ENCODE data around the gene TBX1.

DNA sequence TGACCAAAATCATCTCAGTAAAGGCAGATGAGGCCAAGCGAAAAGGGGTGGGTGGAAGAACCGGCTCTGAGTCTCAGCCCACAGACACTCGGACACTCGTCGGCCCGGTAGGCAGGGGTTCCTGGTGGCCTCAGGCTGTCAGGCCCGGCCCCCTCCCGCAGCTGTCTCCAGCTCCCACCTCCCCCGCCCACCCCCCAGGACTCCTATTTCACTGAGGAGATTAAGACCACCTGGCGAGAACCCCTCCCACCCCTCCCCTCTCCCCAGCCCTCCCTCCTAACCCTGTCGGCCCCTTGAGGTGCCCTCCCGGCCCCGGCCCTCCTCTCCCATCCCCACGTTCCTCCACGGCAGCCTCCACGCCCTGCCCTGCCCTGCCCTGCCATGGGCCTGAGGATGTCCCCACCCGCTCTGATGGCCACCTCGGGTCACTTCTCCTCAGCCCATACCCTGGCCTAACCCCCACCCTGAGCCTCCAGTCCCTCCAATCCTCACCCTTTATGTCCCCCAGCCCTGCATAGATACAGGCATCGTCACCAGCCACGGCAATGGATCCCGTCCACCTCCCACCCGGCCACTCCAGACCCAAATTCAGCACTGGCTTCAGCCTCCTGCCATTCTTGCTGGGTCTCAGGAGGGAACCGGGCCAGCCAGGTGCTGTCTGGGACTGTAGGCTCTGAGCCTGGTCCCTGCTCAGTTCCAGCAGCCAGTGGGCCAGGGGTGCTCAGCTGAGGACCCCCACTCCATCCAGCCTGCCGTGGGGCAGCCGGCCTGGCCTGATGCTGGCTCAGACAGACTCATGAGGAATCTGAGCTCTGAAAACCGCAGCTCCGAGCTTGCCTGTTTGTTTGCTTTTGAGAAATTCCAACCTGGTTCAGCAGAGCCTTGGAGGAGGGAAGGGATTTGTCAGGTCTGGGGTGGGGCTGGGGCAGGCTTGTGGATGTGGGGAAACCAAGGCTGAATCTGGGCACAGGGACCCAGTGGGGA, 9.8 kb upstream of the TBX1 start:
- TF ChIP-seq, protein P1, sequence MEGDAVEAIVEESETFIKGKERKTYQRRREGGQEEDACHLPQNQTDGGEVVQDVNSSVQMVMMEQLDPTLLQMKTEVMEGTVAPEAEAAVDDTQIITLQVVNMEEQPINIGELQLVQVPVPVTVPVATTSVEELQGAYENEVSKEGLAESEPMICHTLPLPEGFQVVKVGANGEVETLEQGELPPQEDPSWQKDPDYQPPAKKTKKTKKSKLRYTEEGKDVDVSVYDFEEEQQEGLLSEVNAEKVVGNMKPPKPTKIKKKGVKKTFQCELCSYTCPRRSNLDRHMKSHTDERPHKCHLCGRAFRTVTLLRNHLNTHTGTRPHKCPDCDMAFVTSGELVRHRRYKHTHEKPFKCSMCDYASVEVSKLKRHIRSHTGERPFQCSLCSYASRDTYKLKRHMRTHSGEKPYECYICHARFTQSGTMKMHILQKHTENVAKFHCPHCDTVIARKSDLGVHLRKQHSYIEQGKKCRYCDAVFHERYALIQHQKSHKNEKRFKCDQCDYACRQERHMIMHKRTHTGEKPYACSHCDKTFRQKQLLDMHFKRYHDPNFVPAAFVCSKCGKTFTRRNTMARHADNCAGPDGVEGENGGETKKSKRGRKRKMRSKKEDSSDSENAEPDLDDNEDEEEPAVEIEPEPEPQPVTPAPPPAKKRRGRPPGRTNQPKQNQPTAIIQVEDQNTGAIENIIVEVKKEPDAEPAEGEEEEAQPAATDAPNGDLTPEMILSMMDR (IDR thresholded peaks at IDR 0.05), result no peak
- TF ChIP-seq EZH2 (IDR thresholded peaks at IDR 0.05) (no peak), EZH2phosphoT487 (IDR thresholded peaks at IDR 0.05) (no peak)

All from neural progenitor cell (in vitro differentiated cells).